Nephron progenitor cell (in vitro differentiated cells): Measurements from ENCODE around the gene MAD2L2.

Source experiments
- DNase-seq: peaks from one replicate; pipeline ENCODE4 v3.0.0; 2021
- H3K27ac Mint-ChIP-seq: 2 replicates; pipeline ENCODE4 v1.8.0; 2021; ENCODE audit warnings: mild to moderate bottlenecking, moderate library complexity, mixed read lengths
- H3K27me3 Mint-ChIP-seq: 2 replicates; pipeline ENCODE4 v1.8.0; 2021; ENCODE audit warnings: mild to moderate bottlenecking, low read depth, mixed read lengths; ENCODE audit not compliant: poor library complexity
- H3K36me3 Mint-ChIP-seq: 2 replicates; pipeline ENCODE4 v1.8.0; 2021; ENCODE audit warnings: low read depth, mixed read lengths
- H3K4me1 Mint-ChIP-seq: 2 replicates; pipeline ENCODE4 v1.8.0; 2021; ENCODE audit warnings: mixed read lengths
- H3K4me3 Mint-ChIP-seq: 2 replicates; pipeline ENCODE4 v1.8.0; 2021; ENCODE audit warnings: mild to moderate bottlenecking, moderate library complexity, mixed read lengths
- H3K9me3 Mint-ChIP-seq: 2 replicates; pipeline ENCODE4 v1.8.0; 2021; ENCODE audit warnings: mild to moderate bottlenecking, moderate library complexity, mixed read lengths
- CTCF ChIP-seq: fragments of 200-600 bp; sonication (generic); IDR thresholded peaks from 2 replicates; pipeline ENCODE4 v1.5.0; 2021; ENCODE audit warnings: antibody characterized with exemption

The MAD2L2 gene

DNA sequence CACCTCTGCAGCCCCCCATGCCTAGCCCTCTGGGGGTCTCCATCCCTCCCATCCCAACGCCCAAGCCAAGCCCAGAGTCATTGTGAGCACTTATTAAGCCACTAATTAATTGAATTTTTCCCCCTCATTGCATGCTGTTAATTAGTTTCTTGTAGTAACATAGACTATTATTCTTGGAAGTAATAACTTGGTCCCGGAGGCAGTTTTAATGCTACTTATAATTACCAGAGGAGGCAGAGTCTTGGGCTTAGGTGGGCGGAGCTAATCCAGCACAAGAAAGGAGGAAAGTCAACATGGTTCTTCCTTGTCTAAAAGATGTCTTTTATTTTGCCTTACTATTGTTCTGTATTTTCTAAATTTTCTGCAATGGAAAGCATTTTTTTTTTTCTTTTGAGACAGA is 54.4 kb downstream of the MAD2L2 start:
- TF ChIP-seq CTCF = no peak
- no peak for DNase-seq
- Mint-ChIP-seq H3K27me3 (peaks cover 68% of the 10 kb centered on the region), H3K36me3 (no peaks in the 10 kb centered on the region), H3K4me3 (no peak overlapping the region), H3K4me1 (peaks cover 17% of the 10 kb centered on the region), H3K27ac (no peak overlapping the region), H3K9me3 (no peaks in the 10 kb centered on the region)
